RWPE1 (cell line): ENCODE measurements around the gene LHX3.

Experiments
- CTCF ChIA-PET: fragments of 350-600 bp; sonication (Branson Sonifier 250); formaldehyde crosslinking; extraction: SDS; loops from one replicate; lab custom pipeline; 2021; lab: Yijun Ruan, JAX
- POLR2A ChIA-PET: fragments of 400-600 bp; formaldehyde crosslinking; extraction: SDS; loops from one replicate; lab custom pipeline; 2020; ENCODE audit warnings: antibody characterized with exemption; ENCODE audit not compliant: low non-redundant PET; lab: Yijun Ruan, JAX
- DNase-seq: peaks from one replicate; pipeline ENCODE4 v3.0.0; 2012; ENCODE audit warnings: low spot score
- H3K27ac ChIP-seq: fragments of 450-650 bp; 2 replicates; pipeline ENCODE4 v1.5.1; 2017
- TF ChIP-seq, protein P1 (sequence below): fragments of 450-650 bp; conservative IDR thresholded peaks from 2 replicates; pipeline ENCODE4 v1.5.1; 2017; ENCODE audit warnings: low read depth, mild to moderate bottlenecking

The LHX3 gene

DNA sequence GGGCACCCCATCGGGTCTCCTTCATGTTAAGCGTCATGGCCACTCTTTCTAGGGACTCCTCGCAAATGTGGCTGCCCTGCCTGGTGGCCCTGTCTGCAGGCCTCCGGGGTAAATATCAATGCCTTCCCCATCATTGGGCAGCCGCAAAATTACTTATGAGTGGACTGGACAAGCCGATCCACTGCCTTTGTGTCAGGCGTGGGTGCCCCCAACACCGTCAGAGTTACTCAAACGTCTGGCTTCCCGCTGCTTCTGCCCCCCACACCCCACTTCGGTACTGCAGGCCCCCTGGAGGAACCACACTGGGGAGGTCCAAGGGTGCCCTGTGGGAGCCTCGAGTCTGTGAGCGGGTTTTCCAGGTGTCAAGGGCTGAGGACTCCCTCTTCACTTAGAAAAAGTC is 3.8 kb downstream of the LHX3 start:
- H3K27ac ChIP-seq: no peak overlapping the region
- POLR2A ChIA-PET: no interaction called here
- TF ChIP-seq, protein P1, sequence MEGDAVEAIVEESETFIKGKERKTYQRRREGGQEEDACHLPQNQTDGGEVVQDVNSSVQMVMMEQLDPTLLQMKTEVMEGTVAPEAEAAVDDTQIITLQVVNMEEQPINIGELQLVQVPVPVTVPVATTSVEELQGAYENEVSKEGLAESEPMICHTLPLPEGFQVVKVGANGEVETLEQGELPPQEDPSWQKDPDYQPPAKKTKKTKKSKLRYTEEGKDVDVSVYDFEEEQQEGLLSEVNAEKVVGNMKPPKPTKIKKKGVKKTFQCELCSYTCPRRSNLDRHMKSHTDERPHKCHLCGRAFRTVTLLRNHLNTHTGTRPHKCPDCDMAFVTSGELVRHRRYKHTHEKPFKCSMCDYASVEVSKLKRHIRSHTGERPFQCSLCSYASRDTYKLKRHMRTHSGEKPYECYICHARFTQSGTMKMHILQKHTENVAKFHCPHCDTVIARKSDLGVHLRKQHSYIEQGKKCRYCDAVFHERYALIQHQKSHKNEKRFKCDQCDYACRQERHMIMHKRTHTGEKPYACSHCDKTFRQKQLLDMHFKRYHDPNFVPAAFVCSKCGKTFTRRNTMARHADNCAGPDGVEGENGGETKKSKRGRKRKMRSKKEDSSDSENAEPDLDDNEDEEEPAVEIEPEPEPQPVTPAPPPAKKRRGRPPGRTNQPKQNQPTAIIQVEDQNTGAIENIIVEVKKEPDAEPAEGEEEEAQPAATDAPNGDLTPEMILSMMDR: no peak
- CTCF ChIA-PET: no interaction called here
- no peak for DNase-seq

DNA sequence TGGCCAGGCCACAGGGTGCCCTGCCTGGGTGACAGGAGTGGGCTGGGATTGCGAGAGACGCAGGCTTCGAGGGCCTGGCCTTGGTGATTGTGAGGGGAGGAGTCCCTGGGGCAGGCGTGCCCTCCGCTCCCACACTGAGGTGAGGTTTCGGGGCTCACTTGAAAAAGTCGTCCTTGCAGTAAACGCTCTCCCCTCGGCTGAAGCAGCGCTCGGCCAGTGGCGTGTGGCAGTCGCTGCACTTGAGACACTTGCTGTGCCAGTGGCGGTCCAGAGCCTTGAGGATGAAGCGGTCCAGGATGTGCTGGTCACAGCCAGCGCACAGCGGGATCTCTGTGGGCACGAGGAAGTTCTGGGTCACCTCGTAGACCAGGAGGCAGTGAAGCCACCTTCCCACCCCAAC is 4.5 kb downstream of the LHX3 start:
- ChIA-PET POLR2A (no interaction called here), CTCF (no interaction called here)

DNA sequence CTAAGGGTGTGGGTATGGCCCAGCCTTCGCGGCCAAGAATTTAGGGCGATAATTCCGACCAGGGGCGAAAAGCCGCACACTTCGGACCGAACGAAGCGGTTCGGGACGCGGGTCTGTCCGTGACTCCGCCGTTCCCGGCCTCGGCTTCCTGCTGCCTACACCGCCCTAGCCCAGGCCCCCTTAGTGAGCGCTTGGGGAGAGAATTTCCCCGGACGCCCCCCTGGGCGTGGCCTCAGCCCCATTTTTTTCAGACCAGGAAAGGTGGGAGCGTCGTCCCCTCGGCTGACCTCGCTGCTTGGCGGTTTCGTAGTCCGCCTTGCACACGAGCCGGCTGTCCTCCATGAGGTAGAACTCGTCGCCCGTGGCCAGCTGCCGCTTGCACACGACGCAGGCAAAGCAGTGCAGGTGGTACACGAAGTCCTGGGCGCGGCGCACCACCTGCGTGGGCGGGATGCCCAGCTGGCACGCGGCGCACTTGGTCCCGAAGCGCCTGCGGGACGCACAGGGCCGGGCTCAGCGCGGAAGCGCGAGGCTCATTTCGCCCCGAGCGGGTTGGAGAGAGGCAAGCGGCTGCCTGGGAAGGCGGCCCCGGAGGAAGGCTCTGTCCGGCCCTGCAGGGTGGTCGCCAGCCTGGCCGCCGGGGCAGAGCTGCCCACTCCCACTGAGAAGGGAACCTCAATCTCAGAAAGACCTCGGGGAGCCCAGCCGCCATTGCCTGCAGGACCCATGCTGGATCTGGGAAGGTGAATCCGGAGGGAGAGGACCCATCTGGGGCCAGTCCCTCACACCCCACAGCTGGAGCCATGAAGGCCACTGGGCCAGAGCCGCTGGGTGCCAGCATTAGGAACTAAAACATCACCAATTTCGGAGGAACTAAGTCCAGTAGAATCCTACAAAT is 5.3 kb downstream of the LHX3 start:
- ChIA-PET CTCF (interaction anchor here (0.5 to 0.9 kb wide), 2 partner anchors 29 to 78 kb away, joined by 4 to 5 read pairs; no protein-coding TSS in a partner anchor), POLR2A (no interaction called here)
- TF ChIP-seq, protein P1: no peak
- DNase-seq: no peak
- no peak overlapping the region for H3K27ac ChIP-seq

More for the DNA sequence above, 4.5 kb downstream of the LHX3 start:
- H3K27ac ChIP-seq: no peak overlapping the region
- TF ChIP-seq, protein P1: no peak
- no peak for DNase-seq

DNA sequence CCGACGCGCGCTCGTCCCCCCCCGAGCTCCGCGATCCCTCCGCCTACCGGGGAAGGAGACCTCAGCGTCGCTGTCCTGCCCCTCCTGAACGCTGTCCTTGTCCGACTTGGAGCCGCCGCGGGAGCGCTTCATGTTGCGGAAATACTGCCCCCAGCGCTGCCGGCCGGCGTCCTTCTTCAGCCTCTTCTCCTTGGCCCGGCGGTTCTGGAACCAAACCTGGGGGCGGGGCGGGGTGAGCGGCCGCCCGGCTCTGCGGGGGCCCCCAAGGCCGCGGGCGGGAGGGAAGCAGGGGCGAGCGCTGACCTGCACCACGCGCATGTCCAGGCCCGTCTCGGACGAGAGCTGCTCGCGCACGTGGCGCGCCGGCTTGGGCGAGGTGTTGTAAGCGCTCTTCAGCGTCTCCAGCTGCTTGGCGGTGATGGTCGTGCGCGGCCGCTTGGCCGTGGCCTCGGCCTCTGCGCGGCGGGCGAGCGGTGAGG is 6.3 kb downstream of the LHX3 start:
- POLR2A ChIA-PET: no interaction called here
- H3K27ac ChIP-seq: no peak overlapping the region
- TF ChIP-seq, protein P1: peak; percentile 21; the same call in 1 of the 2 replicates
- CTCF ChIA-PET: interaction anchor here (0.5 to 0.9 kb wide), 2 partner anchors 28 to 77 kb away, joined by 4 to 5 read pairs; no protein-coding TSS in a partner anchor
- DNase-seq: peak; percentile 71

DNA sequence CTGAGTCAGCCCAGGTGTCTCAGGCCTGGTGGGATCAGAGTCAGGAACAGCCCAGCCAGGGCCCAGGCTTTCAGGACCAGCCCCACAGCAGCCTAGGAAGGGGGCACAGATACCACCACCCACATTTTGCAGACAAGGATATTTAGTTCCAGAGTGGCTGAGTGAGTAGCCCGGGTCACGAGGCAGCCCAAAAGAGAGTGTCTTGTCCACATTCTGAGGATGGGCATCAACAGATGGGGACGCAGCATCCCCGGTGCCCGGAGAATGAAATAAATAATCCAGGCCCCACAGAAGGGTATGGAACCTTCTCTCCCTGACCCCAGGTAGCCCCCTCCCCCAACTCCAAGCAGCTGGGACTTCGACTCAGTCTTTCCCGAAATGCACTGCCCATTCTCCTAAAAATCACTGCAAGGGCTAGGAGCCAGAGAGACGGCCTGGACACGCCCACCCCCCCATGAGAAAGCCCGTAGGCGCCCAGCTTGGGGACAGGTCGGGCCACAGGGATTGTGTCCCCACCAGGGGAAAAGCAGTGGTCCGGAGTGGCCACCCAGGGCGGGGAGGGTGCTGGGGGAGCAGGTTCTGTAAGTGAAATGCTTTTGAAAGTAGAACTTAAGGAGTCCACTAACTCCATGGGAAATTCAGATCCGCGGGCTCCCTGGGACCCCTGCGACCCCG is 6.9 kb downstream of the LHX3 start:
- ChIA-PET CTCF (interaction anchor here (0.9 to 2.4 kb wide), 3 partner anchors 19 to 86 kb away, joined by 3 to 7 read pairs (median 4); no protein-coding TSS in a partner anchor), POLR2A (no interaction called here)
- DNase-seq: no peak
- no peak overlapping the region for H3K27ac ChIP-seq
- TF ChIP-seq, protein P1: no peak
